HG02588 (cell line): ENCODE measurements around the gene SAMSN1.

Experiments
- ATAC-seq: cut with Tn5 transposase; IDR thresholded peaks from one replicate; pipeline ENCODE4 v1.9.1; 2021; ENCODE audit warnings: mild to moderate bottlenecking, moderate library complexity; ENCODE audit not compliant: unreplicated experiment

The SAMSN1 gene

GRCh38 chr21:14545906-14546480 is at the start of gene SAMSN1:
SAMSN1 (minus strand) TSS chr21:14546315; CDS start chr21:14546261, 54 bp downstream.
- ATAC-seq = peak; percentile 91

DNA sequence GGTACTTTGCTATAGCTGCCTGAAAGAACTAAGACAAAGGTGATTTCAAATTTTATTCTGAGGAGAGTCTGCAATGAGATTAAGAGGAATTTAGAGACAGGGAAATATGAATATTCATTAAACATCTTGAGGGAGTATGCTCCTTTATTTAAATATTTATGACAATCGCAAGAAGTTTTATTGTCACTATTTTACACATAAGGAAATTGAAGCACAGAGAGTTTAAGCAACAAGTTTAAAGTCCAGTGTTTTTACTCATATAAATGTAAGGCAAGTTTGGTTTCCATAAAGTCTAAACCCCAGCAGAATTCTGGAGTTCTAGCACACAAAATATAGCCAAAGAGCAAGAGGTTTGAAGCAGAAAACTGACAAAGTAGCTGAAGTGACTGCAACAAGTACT is 49.3 kb upstream of the SAMSN1 start:
- no peak for ATAC-seq

- ATAC-seq = no peak
These were observed 48.9 kb upstream of the SAMSN1 start for GRCh38 chr21:14594967-14595366.

DNA sequence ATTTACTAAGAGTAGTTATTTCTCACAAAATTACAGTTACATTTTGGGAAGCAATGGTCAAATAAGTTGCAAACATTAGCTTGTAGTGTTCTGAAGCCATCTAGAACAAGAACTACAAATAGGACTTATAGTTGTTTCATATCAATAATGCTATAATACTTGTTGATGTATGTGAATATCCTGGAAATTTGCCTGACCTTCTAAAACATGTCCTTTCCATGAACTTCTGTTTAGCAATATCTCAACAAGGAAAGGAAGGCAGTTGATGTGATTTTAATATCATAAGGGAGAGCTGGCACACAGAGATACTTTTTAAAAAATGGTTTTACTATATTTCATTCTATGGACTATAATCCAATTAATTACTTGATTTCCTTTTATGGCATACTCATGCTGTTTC is 47.1 kb upstream of the SAMSN1 start:
- no peak for ATAC-seq

- no peak for ATAC-seq
These were observed 46.3 kb upstream of the SAMSN1 start for GRCh38 chr21:14592296-14593000.

GRCh38 chr21:14591882-14592281 is 45.8 kb upstream of the SAMSN1 start:
- no peak for ATAC-seq

DNA sequence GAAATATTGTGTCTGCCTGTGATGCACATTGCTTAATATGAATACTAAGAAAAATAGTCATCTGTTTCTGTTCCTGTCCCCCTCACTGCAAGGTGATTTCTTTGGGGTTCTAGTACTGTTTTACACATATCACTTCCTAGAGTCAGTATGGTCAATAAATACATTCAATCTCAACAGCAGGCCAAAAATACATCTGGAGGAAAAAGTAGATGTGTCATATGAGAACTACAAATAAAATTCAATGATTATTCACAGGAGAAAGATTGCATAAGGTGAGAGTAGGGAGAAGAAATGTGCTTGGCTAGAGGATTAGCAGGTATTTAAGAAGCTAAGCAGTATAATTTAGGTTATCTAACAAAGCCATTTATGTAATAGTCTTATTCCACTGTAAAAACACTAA is 45.3 kb upstream of the SAMSN1 start:
- no peak for ATAC-seq

GRCh38 chr21:14589855-14590563 is 43.9 kb upstream of the SAMSN1 start:
- peak; percentile 77 for ATAC-seq

DNA sequence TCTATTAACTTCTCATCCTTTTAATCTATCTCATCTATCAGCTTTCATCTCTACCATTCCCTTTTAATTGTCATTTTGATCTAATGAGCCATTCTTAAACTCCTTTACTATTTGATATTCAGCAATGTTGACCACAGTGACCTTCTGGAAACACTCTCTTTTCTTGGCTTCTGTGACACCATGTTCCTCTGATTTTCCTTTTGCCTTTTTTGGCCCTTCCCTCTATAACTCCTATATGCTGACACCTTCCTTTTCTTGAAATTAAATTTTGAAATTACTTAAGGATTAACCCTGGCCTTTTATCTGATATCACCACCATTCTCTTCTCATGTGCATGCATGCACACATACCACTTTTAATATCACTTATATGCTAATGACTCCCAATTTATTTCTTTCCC is 41.2 kb upstream of the SAMSN1 start:
- ATAC-seq = no peak

DNA sequence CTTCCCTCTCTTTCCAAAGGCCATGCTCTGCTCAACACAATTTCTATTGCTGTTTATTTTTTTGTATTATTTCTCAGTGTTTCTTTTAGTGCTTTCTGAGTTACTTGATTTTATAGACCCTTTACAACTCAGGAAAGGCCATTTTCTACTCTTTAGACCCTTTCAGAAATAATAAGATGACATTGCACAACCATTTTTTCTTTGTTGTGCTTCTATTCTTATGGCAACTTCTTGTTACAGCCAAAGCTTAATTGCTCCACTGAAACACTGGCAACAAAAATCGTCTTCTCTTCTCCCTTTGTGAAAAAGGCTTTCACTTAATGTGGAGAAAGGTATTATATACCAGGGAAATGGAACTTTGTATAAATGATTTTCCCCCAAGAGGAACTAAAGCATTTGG is 39.0 kb upstream of the SAMSN1 start:
- no peak for ATAC-seq

DNA sequence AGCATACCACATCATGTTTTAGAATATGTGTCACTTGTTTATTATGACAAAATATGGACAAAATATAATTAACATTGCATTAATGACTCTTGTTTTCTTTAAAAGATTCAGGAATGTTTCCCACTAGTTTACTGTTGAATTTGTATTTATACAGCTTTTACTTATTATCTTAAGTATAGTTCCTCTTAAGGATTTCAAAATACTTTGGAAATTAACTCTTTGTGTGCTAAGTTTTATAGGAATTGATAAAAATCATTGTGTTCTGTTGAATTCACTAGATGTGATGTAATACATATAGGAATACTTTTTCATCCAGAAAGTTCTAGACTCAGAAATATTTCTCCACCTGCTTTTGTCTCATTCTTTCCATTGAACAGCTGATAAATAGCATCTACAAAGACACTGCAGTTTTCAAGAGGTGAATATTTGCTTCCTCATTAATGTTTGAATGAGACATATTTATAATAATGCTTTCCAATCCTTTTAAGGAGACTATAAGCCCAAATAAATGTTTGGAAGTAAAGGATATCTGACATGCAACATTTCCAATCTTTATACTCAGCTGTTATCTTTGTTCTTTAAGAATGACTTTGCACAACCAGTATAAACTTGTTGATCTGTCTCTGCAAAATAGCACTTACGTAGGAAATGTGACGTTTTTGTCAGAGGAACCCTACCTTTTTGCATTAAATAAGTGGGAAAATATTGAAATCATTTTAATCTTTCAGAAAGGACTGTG is 38.4 kb upstream of the SAMSN1 start:
- ATAC-seq = no peak

GRCh38 chr21:14583629-14584255 is 37.6 kb upstream of the SAMSN1 start:
- ATAC-seq = no peak

- ATAC-seq = no peak
These were observed 37.0 kb upstream of the SAMSN1 start for GRCh38 chr21:14582934-14583628.

DNA sequence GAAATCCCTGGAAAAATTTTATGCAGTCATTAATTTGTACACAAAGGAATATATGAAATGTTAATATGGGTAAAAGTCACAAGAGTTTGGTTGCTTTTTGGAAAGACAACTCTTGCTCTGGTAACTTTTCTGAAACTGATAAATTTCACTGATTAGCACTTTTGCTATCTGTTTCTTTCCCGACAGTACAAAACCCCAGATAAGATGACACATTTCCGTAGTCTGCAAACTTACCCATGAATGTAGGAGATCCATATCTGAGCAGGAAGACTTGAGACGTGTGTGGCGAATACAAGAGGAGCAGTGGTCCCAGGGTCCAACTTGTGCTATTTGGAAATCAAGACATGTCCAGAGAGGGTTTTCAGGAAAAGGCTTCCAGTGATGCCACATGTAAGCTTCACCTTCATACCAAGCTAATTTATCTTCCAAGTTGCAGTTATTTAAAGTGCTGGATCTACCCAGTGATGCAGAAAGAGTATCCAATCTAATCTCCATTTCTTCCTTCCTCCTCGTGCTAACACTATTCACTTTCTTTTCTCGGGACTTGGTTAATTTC is 35.9 kb upstream of the SAMSN1 start:
- ATAC-seq = no peak

- no peak for ATAC-seq
These were observed 27.1 kb upstream of the SAMSN1 start for GRCh38 chr21:14573244-14573643.

- ATAC-seq = no peak
These were observed 26.2 kb upstream of the SAMSN1 start for GRCh38 chr21:14572204-14572780.

- no peak for ATAC-seq
These were observed 23.8 kb upstream of the SAMSN1 start for GRCh38 chr21:14569868-14570267.

DNA sequence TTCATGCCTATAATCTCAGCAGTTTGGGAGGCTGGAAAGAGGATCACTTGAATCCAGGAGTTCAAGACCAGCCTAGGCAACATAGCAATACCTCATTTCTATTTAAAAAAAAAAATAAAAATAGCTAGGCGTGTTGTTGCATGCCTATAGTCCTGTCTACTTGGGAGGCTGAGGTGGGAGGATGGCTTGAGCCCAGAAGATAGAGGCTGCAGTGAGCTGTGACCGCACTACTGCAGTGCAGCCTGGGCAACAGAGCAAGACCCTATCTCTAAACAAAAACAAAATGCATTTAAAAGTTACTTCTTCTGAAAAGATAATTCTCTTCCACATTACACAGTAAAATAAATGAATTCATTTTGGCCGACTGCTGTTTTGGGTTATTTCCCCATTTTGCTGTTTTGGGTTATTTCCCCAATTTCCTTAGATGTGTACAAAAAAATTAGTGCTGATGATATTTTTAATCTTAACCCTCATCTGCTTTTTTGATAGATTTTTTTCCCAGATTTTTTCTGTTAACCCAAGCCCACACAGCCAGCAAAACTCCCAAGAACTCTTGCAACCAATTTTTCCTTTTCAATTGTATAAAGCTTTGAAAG is 23.0 kb upstream of the SAMSN1 start:
- ATAC-seq = no peak
